Measurements from ENCODE around the gene COL28A1. TPM values are rescaled to one million over a fixed set of nuclear protein-coding genes. Genes with fewer than 3 reads are reported as not detected.

The COL28A1 gene
- polyA plus RNA-seq, 1 experiment = 0.04 TPM

- Histone ChIP-seq H3K4me3 (ENCODE audit: low read depth, low read length) (no peak overlapping the region), H3K27me3 (ENCODE audit: control insufficient read depth, insufficient read depth, low read length) (no peaks in the 10 kb centered on the region), H3K27ac (ENCODE audit: low read depth, low read length) (no peak overlapping the region), H3K9me3 (ENCODE audit: control insufficient read depth, insufficient read depth, low read length) (no peaks in the 10 kb centered on the region)
- DNase-seq (ENCODE audit: low read depth, low spot score) = no peak
- ChIA-PET POLR2A (no interaction called here), CTCF (no interaction called here)
- TF ChIP-seq CTCF (IDR thresholded peaks at IDR 0.05; ENCODE audit: low read depth, low read length) = no peak
Observed at GRCh38 chr7:7375538-7375937, 160.1 kb downstream of the COL28A1 start.

GRCh38 chr7:7370076-7370475 is 165.6 kb downstream of the COL28A1 start:
- Histone ChIP-seq H3K4me3 (ENCODE audit: low read depth, low read length) (no peak overlapping the region), H3K9me3 (ENCODE audit: control insufficient read depth, insufficient read depth, low read length) (no peaks in the 10 kb centered on the region), H3K27ac (ENCODE audit: low read depth, low read length) (no peak overlapping the region), H3K27me3 (ENCODE audit: control insufficient read depth, insufficient read depth, low read length) (no peaks in the 10 kb centered on the region)
- no peak for DNase-seq (ENCODE audit: low read depth, low spot score)
- no peak for TF ChIP-seq CTCF (IDR thresholded peaks at IDR 0.05; ENCODE audit: low read depth, low read length)
- CTCF ChIA-PET = no interaction called here
- POLR2A ChIA-PET = no interaction called here

- ChIA-PET CTCF (no interaction called here), POLR2A (no interaction called here)
- no peak for TF ChIP-seq CTCF (IDR thresholded peaks at IDR 0.05; ENCODE audit: low read depth, low read length)
- H3K9me3 ChIP-seq (ENCODE audit: control insufficient read depth, insufficient read depth, low read length) = no peaks in the 10 kb centered on the region
- no peaks in the 10 kb centered on the region for H3K27me3 ChIP-seq (ENCODE audit: control insufficient read depth, insufficient read depth, low read length)
- no peak overlapping the region for H3K4me3 ChIP-seq (ENCODE audit: low read depth, low read length)
- H3K27ac ChIP-seq (ENCODE audit: low read depth, low read length) = no peak overlapping the region
- no peak for DNase-seq (ENCODE audit: low read depth, low spot score)
Observed at GRCh38 chr7:7369134-7369533, 166.5 kb downstream of the COL28A1 start.

GRCh38 chr7:7354674-7355073 is 181.0 kb downstream of the COL28A1 start:
- ChIA-PET POLR2A (no interaction called here), CTCF (no interaction called here)
- Histone ChIP-seq H3K4me3 (ENCODE audit: low read depth, low read length) (no peak overlapping the region), H3K9me3 (ENCODE audit: control insufficient read depth, insufficient read depth, low read length) (no peaks in the 10 kb centered on the region), H3K27ac (ENCODE audit: low read depth, low read length) (no peak overlapping the region), H3K27me3 (ENCODE audit: control insufficient read depth, insufficient read depth, low read length) (no peaks in the 10 kb centered on the region)
- TF ChIP-seq CTCF (IDR thresholded peaks at IDR 0.05; ENCODE audit: low read depth, low read length) = no peak
- DNase-seq (ENCODE audit: low read depth, low spot score) = no peak

- Histone ChIP-seq H3K27ac (ENCODE audit: low read depth, low read length) (no peak overlapping the region), H3K4me3 (ENCODE audit: low read depth, low read length) (no peak overlapping the region), H3K27me3 (ENCODE audit: control insufficient read depth, insufficient read depth, low read length) (no peaks in the 10 kb centered on the region), H3K9me3 (ENCODE audit: control insufficient read depth, insufficient read depth, low read length) (no peaks in the 10 kb centered on the region)
- ChIA-PET CTCF (no interaction called here), POLR2A (no interaction called here)
- DNase-seq (ENCODE audit: low read depth, low spot score) = no peak
- no peak for TF ChIP-seq CTCF (IDR thresholded peaks at IDR 0.05; ENCODE audit: low read depth, low read length)
Observed at GRCh38 chr7:7352845-7353244, 182.8 kb downstream of the COL28A1 start.
